ENCODE measurements around the gene SCYL1. TPM values are rescaled to one million over a fixed set of nuclear protein-coding genes. Genes with fewer than 3 reads are reported as not detected.
"Not testable (repeated sequence)": the region's sequence is repeated elsewhere in the genome, so short reads cannot be mapped to it uniquely, and the experiment has no call there.

Gene SCYL1
- total RNA-seq, 1 experiment from 2014 or later = 66.6 TPM

DNA sequence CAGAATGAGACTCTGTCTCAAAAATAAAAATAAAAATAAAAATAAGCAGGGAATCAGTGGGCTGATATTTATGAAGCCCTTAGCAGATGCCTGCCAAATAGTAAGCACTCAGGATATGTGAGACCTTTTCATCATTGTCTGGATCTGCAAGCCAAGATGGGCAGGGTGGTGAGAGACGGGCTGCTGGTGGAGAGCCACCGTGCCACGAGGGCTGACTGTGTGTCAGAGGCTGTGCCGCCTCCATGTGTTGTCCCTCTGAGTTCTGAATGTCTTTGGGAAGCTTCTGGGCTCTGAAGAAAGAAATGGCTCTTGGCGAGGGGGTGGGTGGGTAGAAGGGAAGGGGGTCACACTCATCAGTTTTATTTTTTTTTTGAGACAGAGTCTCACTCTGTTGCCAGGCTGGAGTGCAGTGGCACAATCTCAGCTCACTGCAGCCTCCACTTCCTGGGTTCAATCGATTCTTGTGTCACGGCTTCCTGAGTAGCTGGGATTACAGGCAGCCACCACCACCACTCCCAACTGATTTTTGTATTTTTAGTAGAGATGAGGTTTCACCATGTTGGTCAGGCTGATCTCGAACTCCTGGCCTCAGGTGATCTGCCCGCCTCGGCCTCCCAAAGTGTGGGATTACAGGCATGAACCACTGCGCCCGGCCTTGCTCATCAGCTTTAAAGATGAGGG, 40.1 kb downstream of the SCYL1 start:
- not testable (repeated sequence) for DNase-seq (ENCODE audit: low read depth)

DNA sequence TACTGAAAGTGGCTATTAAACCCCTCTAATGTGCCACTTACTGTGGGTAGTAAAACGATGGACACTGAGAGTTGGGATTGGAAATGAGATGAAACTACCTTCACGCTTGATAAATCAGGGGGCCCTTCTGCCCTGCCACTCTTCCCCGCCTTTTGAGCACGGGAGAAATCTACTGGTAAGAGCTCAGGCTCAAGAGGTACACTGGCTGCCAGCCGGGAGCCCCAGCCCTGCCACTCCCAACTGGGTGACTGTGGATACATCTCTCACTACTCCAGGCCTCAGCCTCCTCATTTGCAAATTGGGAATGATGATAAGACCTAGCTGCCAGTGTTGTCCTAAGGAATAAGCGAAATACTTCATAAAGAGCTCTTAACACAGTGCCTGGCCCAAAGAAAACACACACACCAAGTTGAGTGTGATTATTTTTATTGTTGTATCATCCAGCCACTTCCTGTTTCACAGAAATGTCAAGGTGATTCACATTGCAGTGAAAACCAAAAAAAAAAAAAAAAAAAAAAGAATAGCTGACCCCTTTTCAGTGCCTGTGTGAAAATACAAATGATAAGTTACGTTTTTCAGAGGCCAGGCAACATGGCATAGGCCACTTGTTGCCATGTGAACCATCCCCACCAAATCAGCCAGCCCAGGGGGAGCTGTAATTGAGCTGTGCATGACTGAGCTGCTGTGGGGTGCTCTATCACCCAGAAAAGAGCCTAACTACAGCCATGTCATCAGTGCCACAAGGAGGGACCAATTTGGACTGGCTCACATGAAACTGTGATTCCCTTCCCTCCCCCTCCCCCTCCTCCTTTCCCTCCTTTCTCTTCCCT, 41.0 kb downstream of the SCYL1 start:
- DNase-seq (ENCODE audit: low read depth) = peak; percentile 72

- no peak for DNase-seq (ENCODE audit: low read depth)
These were observed 44.5 kb downstream of the SCYL1 start for GRCh38 chr11:65569164-65569972.

DNA sequence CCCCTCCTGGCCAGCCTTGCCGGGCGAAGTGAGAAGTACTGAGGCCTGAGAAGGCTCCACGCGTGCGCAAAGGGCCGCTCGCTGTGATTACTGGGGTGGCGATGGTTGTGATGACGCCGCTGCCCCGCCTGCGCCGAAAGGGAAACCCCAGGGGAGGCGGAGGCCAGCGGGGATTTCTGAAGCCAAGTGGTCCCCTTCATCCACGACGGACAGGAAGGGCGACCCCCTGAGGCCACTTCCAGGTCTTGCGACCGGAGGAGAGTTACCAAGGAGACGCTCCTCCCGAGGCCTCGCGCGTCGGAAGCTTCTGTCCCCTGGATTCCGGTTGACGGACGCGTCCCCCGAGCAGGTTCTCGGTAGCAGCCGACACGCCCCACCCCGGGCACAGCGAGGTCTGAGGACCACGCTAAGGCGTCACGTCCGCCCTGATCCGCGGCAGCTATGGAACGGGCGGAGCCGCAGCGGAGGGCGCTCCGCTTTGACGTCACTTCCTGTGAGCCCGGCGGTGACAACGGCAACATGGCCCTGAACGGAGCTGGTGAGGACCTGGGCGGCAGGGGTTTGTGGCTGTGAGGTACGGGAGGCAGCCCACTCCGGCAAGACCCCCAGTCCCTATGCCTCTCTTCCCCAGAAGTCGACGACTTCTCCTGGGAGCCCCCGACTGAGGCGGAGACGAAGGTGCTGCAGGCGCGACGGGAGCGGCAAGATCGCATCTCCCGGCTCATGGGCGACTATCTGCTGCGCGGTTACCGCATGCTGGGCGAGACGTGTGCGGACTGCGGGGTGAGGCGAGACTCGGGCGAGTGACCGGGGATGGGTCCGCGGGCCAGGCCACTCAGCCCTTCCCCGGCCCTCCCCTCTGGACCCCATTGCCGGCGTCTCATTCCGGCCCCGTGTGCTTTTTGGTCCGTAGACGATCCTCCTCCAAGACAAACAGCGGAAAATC, 45.4 kb downstream of the SCYL1 start, which contains the start of gene ZNRD2:
ZNRD2 (plus strand) TSS at position 505 of the 946 bp plus-strand sequence; CDS start at position 520, 15 bp downstream.
- peak; percentile 99 for DNase-seq (ENCODE audit: low read depth)

DNA sequence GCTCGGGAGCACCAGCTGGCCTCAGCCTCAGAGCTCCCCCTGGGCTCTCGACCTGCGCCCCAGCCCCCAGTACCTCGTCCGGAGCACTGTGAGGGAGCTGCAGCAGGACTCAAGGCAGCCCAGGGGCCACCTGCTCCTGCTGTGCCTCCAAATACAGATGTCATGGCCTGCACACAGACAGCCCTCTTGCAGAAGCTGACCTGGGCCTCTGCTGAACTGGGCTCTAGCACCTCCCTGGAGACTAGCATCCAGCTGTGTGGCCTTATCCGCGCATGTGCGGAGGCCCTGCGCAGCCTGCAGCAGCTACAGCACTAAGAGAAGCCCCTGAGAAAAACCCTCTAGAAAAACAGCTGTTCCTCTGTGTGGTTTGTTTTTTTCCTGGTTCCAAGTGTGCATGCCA, 46.5 kb downstream of the SCYL1 start:
- DNase-seq (ENCODE audit: low read depth) = no peak

DNA sequence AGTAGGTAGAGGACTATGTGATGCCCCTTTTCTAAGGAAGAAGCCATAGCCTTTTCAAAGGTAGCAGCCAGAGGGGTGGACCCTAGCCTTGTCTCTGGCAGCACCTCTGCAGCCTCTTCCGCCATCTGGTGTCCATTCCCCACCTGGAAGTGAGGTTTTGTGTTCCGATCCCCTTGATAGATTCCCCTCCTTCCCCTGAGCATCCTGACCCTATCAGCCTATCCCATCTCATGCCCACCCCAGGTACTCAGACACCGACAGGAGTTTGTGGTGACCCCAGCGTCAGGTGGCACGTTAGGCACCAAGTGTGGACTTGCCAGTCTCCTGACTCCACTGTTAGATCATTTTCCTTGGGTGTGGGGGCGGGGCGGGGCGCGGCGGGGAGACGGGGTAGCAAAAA, 47.1 kb downstream of the SCYL1 start:
- DNase-seq (ENCODE audit: low read depth) = peak; percentile 59

- DNase-seq (ENCODE audit: low read depth) = peak; percentile 66
These were observed 47.6 kb downstream of the SCYL1 start, which contains the start of gene FAM89B for GRCh38 chr11:65572356-65573051. FAM89B (plus strand) TSS chr11:65572538; CDS start chr11:65572670, 132 bp downstream.

DNA sequence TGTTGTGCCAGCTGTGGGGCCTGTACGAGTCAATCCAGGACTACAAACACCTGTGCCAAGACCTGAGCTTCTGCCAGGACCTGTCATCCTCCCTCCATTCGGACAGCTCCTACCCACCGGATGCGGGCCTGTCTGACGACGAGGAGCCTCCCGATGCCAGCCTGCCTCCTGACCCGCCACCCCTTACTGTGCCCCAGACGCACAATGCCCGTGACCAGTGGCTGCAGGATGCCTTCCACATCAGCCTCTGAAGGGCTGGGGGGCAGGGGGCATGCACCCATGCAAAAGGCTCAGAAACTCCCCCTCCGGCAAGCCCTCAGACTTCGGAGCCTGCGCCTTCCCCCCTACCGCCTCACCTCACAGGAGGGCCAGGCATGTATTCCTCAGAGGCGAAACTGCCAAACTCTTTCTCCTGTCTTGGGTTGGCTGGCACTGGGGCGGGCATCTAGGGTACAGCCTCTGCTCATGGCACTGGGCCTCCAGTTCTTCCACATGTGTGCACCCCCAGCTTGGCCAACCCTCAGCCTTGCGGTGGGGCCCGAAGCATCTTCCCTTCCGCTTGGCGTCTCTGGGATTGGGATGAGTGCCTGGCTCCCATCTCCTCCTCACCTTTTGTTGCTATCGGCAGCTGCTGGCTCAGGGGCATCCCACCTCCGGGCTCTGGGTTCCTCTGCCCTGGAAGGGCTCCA, 48.7 kb downstream of the SCYL1 start:
- no peak for DNase-seq (ENCODE audit: low read depth)

GRCh38 chr11:65574109-65574810, 49.4 kb downstream of the SCYL1 start:
- DNase-seq (ENCODE audit: low read depth) = peak; percentile 96

- DNase-seq (ENCODE audit: low read depth) = no peak
These were observed 50.1 kb downstream of the SCYL1 start for GRCh38 chr11:65574811-65575567.

DNA sequence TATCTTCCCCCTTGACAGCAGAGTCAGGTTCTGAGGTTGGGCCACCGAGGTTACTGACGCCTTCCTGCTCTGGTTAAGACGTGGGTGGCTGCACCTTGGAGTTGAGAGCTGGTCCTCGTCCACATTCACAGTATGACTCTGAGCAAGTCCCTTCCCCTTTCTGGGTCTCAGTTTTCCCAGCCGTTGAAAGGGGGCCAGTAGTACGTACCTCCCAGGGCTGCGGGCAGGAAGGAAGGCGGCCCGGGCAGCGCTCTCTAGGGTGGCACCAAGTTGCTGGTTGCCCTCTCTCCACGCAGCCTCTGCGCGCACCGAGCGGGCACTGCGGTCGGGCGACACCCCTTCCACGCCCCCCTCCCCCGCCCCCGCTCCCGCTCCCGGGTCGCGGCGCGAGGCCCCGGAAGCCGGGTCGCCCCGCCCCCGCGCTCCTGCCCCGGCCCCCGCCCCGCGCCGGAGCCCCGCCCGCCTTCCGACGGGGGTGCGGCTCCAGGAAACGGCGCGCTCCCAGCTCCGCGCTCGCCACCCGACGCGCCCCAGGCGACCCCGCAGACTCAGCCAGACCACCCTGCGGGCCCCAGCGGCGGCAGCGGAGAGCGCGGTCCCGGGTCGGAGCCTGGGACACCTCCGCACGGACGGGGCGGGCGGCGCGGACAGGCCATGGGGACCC, 50.8 kb downstream of the SCYL1 start, which contains the start of gene EHBP1L1:
EHBP1L1 (plus strand) TSS at position 486 of the 664 bp plus-strand sequence. CDS start 250 bp downstream, outside the sequence.
- peak; percentile 52 for DNase-seq (ENCODE audit: low read depth)

GRCh38 chr11:65576232-65576866, 51.5 kb downstream of the SCYL1 start:
- DNase-seq (ENCODE audit: low read depth) = no peak

DNA sequence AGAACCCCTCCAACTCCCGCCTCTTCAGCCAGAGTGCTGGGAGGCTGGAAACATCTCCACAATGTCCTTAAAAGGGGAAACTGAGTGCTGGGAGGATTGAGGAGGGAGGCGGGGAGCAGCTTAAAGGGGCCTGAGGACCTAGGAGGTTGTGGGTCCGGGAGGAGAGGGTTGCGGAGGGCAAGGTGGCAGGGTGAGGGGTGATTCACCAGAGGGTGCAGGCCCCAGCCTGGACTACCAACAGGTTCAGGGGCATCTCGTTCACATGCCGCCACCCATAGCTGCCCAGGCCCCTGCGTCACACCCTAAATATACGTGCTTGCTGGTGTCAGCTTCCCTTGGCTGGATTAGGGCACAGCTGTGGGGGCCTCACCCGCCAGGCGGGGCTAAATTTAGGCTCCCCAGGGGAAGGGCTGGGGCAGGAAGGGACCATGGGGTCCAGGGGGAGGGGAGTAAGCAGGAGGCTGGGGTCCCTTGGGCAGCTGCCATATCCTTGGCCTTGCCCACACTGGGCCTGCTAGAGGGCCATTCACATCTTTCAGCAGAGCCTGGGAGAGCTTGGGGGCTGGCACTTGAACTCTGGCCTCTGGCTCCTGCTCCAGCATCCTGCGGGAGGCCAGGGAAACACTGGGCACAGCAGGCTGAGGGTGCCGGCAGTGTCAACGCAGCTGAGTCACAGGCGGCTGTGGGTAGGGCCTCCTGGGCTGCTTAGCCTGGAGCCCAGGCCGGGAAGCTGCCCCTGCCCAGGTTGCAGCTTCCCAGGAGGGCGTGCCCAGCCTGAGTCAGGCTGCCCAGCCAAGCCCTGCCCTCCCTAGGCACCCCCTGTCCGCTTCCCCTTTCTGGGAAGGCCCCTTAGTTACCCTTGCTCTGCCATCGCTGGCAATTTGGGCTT, 52.2 kb downstream of the SCYL1 start:
- peak; percentile 93 for DNase-seq (ENCODE audit: low read depth)

GRCh38 chr11:65577756-65578109, 52.9 kb downstream of the SCYL1 start:
- no peak for DNase-seq (ENCODE audit: low read depth)

DNA sequence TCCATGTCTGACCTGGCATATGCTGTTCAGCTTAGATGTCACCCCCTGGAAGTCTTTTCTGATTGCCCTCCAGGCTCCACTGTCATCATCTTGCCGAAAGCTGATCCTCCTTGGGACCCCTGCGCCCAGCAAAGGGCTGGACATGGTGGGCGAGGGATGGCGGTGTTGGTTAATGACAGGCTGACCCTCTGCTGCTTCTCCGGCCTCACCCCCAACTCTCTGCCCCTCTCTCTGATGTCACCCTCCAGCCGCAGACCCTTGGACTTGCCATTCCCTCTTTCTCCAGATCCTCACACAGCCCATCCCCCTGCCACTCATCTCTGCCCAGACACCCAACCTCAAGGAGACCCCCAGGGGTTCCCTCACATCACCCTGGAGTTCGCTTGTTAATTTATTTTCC, 53.3 kb downstream of the SCYL1 start:
- no peak for DNase-seq (ENCODE audit: low read depth)

DNA sequence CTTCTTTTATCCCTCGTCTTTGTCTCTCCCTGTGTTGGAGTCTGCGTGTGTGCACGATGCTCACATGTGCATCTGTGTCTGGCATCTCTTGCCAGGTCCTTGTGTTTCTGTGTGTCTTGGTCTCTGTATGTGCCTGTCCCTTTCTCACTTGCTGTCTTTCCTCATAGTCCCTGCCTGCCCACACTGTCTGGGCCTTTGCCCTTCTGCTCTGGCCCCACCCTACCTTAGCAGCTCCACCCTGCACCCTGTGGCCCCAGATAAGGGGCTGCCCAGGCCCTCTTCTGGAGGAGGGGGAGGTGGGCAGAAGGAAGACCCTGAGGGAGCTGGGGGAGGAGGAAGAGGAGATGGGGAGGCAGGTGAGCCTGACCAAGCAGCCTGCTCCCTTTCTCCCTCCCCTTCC, 53.8 kb downstream of the SCYL1 start:
- DNase-seq (ENCODE audit: low read depth) = no peak

Data from HT1080 (cell line).